K562 (cell line): ENCODE measurements around the gene SLC20A1. TPM values are rescaled to one million over a fixed set of nuclear protein-coding genes. Genes with fewer than 3 reads are reported as not detected.

ENCODE experiments used
- ATAC-seq: fragments of 200-7000 bp; cut with Tn5 transposase; 3 replicates; pipeline ENCODE4 v1.9.1; 2020; ENCODE audit warnings: moderate library complexity
- BruUV-seq: library from RNA; stranded (reverse); fragments of 400-500 nt; replicated peaks from 2 replicates; lab custom pipeline; 2021; lab: Mats Ljungman, UMichigan
- CTCF ChIA-PET: fragments of 300-600 bp; formaldehyde crosslinking; extraction: SDS; loops from one replicate; lab custom pipeline; 2021; ENCODE audit warnings: low intra/inter-chr PET ratio; lab: Yijun Ruan, JAX
- POLR2A ChIA-PET: fragments of 300-600, 350-650 bp; sonication (Branson Sonifier 250); formaldehyde crosslinking; extraction: SDS; loops from one replicate; lab custom pipeline; 2021; ENCODE audit warnings: antibody characterized with exemption, inconsistent platforms; lab: Yijun Ruan, JAX
- DNase-seq, 4 experiments: peaks; one replicate each; pipeline versions ENCODE4 v3.0.0 to v3.0.0-alpha.2; 2011 to 2018; ENCODE audit warnings: low spot score in 3 of 4, mixed read lengths in 3 of 4; ENCODE audit errors: extremely low read depth in 1 of 4
- FAIRE-seq: peaks from 2 replicates; lab custom pipeline; 2011; peaks lifted over from hg19 to GRCh38; lab: Jason Lieb, UNC
- H2AFZ ChIP-seq: 2 replicates; pipeline ENCODE4 v1.6.0; 2011; ENCODE audit warnings: low read depth, low read length, control low read depth, inconsistent platforms
- H3K27ac ChIP-seq: fragments of 200-600 bp; 3 replicates; pipeline ENCODE4 v1.8.0; 2011; ENCODE audit warnings: low read depth, mild to moderate bottlenecking, control low read depth, inconsistent platforms, low read length, moderate library complexity, mixed read lengths; ENCODE audit errors: extremely low read depth
- H3K27me3 ChIP-seq, 2 experiments: fragments of 300-600 bp in 1 of 2; 2 replicates in 1 of 2; 3 replicates in 1 of 2; pipeline versions ENCODE4 v1.6.0 to v1.8.0; 2011; ENCODE audit warnings: inconsistent platforms in 2 of 2, low read length in 2 of 2, mild to moderate bottlenecking in 1 of 2, mixed read lengths in 1 of 2, moderate library complexity in 1 of 2; ENCODE audit not compliant: control insufficient read depth in 2 of 2, insufficient read depth in 2 of 2
- H3K36me3 ChIP-seq: fragments of 300-600 bp; 3 replicates; pipeline ENCODE4 v1.8.0; 2011; ENCODE audit warnings: mild to moderate bottlenecking, low read length, inconsistent platforms; ENCODE audit not compliant: control insufficient read depth, insufficient read depth
- H3K4me1 ChIP-seq, 2 experiments: fragments of 200-600 bp in 1 of 2; replicated peaks in 1 of 2; 2 replicates in 1 of 2; 3 replicates in 1 of 2; pipeline versions ENCODE4 v1.5.1 to v1.8.0; 2011; ENCODE audit warnings: inconsistent platforms in 2 of 2, low read length in 2 of 2, mild to moderate bottlenecking in 1 of 2, mixed read lengths in 1 of 2, moderate library complexity in 1 of 2; ENCODE audit not compliant: control insufficient read depth in 2 of 2, insufficient read depth in 2 of 2
- H3K4me2 ChIP-seq: 2 replicates; pipeline ENCODE4 v1.6.1; 2011; ENCODE audit warnings: low read length, control low read depth, inconsistent platforms, mixed read lengths; ENCODE audit not compliant: insufficient read depth
- H3K4me3 ChIP-seq: fragments of 200-600 bp; sonication (generic), shearing (Covaris generic); 2 replicates; pipeline ENCODE4 v1.5.1; 2016; ENCODE audit warnings: control low read depth, inconsistent platforms
- H3K79me2 ChIP-seq: fragments of 200-600 bp; 3 replicates; pipeline ENCODE4 v1.8.0; 2011; ENCODE audit warnings: low read length, inconsistent platforms; ENCODE audit not compliant: control insufficient read depth, insufficient read depth
- H3K9ac ChIP-seq, 2 experiments: 2 replicates each; pipeline versions ENCODE4 v1.6.0 to v1.6.1; 2011; ENCODE audit warnings: low read depth in 2 of 2, low read length in 2 of 2, control low read depth in 1 of 2, inconsistent platforms in 1 of 2, mild to moderate bottlenecking in 1 of 2, mixed read lengths in 1 of 2; ENCODE audit not compliant: insufficient read depth in 1 of 2
- H3K9me1 ChIP-seq: one replicate; pipeline ENCODE4 v1.6.0; 2011; ENCODE audit warnings: inconsistent platforms, mild to moderate bottlenecking, low read length, moderate library complexity; ENCODE audit not compliant: control insufficient read depth, insufficient read depth
- H3K9me3 ChIP-seq: replicated peaks from 2 replicates; pipeline ENCODE4 v1.5.1; 2011; ENCODE audit warnings: low read depth, low read length, inconsistent platforms; ENCODE audit not compliant: control insufficient read depth, insufficient read depth
- H4K20me1 ChIP-seq: replicated peaks from 2 replicates; pipeline ENCODE4 v1.6.1; 2011; ENCODE audit warnings: low read length, inconsistent platforms, mixed read lengths; ENCODE audit not compliant: control insufficient read depth, insufficient read depth
- BRCA1 ChIP-seq, 2 experiments: fragments of 450-650 bp in 1 of 2; sonication (generic) in 1 of 2; formaldehyde crosslinking in 1 of 2; IDR thresholded peaks; 2 replicates each; pipeline versions ENCODE4 v1.5.0 to v1.6.1; 2017 to 2020; ENCODE audit warnings: mild to moderate bottlenecking in 1 of 2, missing genetic modification reagents in 1 of 2
- BRD4 ChIP-seq: fragments of 200-600 bp; sonication (generic); IDR thresholded peaks from 2 replicates; pipeline ENCODE4 v1.6.1; 2017; ENCODE audit warnings: inconsistent platforms
- CBFA2T3 ChIP-seq: fragments of 450-650 bp; IDR thresholded peaks from 2 replicates; pipeline ENCODE4 v1.6.1; 2017
- FOXP1 ChIP-seq: sonication (generic); formaldehyde crosslinking; IDR thresholded peaks from 2 replicates; pipeline ENCODE4 v1.8.0; 2022; ENCODE audit warnings: mild to moderate bottlenecking, missing genetic modification reagents
- MEF2D ChIP-seq: conservative IDR thresholded peaks from 2 replicates; pipeline ENCODE4 v1.6.1; 2016; ENCODE audit warnings: low read depth, missing genetic modification characterization, missing compliant biosample characterization
- RAD21 ChIP-seq, 2 experiments: fragments of 250-450 bp in 1 of 2; fragments of 450-650 bp in 1 of 2; sonication (Bioruptor Pico) in 1 of 2; formaldehyde crosslinking in 1 of 2; IDR thresholded peaks in 1 of 2; conservative IDR thresholded peaks in 1 of 2; 2 replicates each; pipeline versions ENCODE4 v1.4.0 to v1.8.0; 2020 to 2022; ENCODE audit warnings: mild to moderate bottlenecking in 2 of 2, moderate library complexity in 1 of 2
- SPI1 ChIP-seq: IDR thresholded peaks from 2 replicates; pipeline ENCODE4 v1.6.1; 2011; ENCODE audit warnings: low read depth, low read length, control low read depth, borderline replicate concordance
- STAT5B ChIP-seq: fragments of 250-450 bp; sonication (Bioruptor Pico); IDR thresholded peaks from 2 replicates; pipeline ENCODE4 v1.8.0; 2021; ENCODE audit warnings: mild to moderate bottlenecking, inconsistent platforms
- ZNF354B ChIP-seq: fragments of 250-450 bp; sonication (Bioruptor Pico); IDR thresholded peaks from 2 replicates; pipeline ENCODE4 v1.4.0; 2020
- ZNF384 ChIP-seq: IDR thresholded peaks from 2 replicates; pipeline ENCODE4 v1.6.1; 2012; ENCODE audit warnings: low read depth, low read length, improper control_type of control experiment
- ZNF561 ChIP-seq: fragments of 450-650 bp; formaldehyde crosslinking; conservative IDR thresholded peaks from 2 replicates; pipeline ENCODE4 v1.4.0; 2020; ENCODE audit warnings: mild to moderate bottlenecking, moderate library complexity
- WGBS: fragments of 100-300 bp; shearing (Covaris generic); methylation state at CpG from one replicate; pipeline ENCODE4 v1.1.6; 2016; ENCODE audit warnings: low coverage, mixed read lengths; ENCODE audit not compliant: insufficient coverage; ENCODE audit errors: missing lambda C conversion rate; 5-methylcytosine and 5-hydroxymethylcytosine counted together
- in situ Hi-C: fragments of 300-500 bp; cut with MboI; formaldehyde crosslinking; loops from 4 replicates; pipeline ENCODE4 v1.15.0; 2018; ENCODE audit warnings: inconsistent platforms, mixed read lengths
- intact Hi-C: fragments of 100-400 bp; cut with micrococcal nuclease; formaldehyde crosslinking; loops from 2 replicates; pipeline ENCODE4 v1.14.2; 2022
- polyA plus RNA-seq, 8 experiments: library from polyadenylated mRNA; depleted of rRNA in 4 of 8; stranded (reverse) in 5 of 8; unstranded in 3 of 8; fragments of >200 nt; fragmentation: Nextera tagmentation in 2 of 8; fragmentation: Illumina TruSeq in 1 of 8; extraction: Ambion mirVana in 2 of 8; extraction: Trizol in 1 of 8; gene quantifications; 2 replicates each; pipeline versions ENCODE4 v1.2.1 to v1.2.3, GENCODE V29; 2011 to 2014; ENCODE audit warnings: inconsistent platforms in 1 of 8, missing spikeins in 1 of 8
- total RNA-seq, 7 experiments: library from RNA; depleted of rRNA in 6 of 7; stranded (reverse); fragments of >200 nt in 6 of 7; fragmentation: Illumina TruSeq in 2 of 7; extraction: Trizol in 2 of 7; gene quantifications; 2 replicates each; pipeline versions ENCODE4 v1.2.1 to v1.2.3, GENCODE V29; 2011 to 2021; ENCODE audit warnings: low replicate concordance in 1 of 7
- TF ChIP-seq, protein P1 (sequence below), 3 experiments: fragments of 200-800 bp in 1 of 3; fragments of 250-450 bp in 1 of 3; fragments of 450-650 bp in 1 of 3; sonication (Bioruptor Pico) in 1 of 3; sonication (Bioruptor generic) in 1 of 3; formaldehyde crosslinking in 1 of 3; IDR thresholded peaks; 2 replicates each; pipeline versions ENCODE4 v1.6.1 to v1.8.0; 2016 to 2022; ENCODE audit warnings: mild to moderate bottlenecking in 2 of 3, missing genetic modification characterization in 2 of 3, missing compliant biosample characterization in 1 of 3, moderate library complexity in 1 of 3
- TF ChIP-seq, protein P2 (sequence below): fragments of 450-650 bp; IDR thresholded peaks from 2 replicates; pipeline ENCODE4 v1.6.1; 2016; ENCODE audit warnings: low read depth, mild to moderate bottlenecking, moderate library complexity
- TF ChIP-seq, protein P3 (sequence below): sonication (generic); formaldehyde crosslinking; IDR thresholded peaks from 2 replicates; pipeline ENCODE4 v1.8.0; 2022; ENCODE audit warnings: mild to moderate bottlenecking, low read depth, missing genetic modification reagents
- TF ChIP-seq, protein P4 (sequence below): fragments of 250-450 bp; sonication (Bioruptor Pico); IDR thresholded peaks from 2 replicates; pipeline ENCODE4 v1.8.0; 2021; ENCODE audit warnings: moderate library complexity, mild to moderate bottlenecking, inconsistent platforms

SLC20A1 gene
- total and polyA plus RNA-seq, 9 of the 15 experiments (the other 6 are each of a cell fraction or from before 2014, with no cell fraction given): 53.8 to 150 (median 74.7) TPM

DNA sequence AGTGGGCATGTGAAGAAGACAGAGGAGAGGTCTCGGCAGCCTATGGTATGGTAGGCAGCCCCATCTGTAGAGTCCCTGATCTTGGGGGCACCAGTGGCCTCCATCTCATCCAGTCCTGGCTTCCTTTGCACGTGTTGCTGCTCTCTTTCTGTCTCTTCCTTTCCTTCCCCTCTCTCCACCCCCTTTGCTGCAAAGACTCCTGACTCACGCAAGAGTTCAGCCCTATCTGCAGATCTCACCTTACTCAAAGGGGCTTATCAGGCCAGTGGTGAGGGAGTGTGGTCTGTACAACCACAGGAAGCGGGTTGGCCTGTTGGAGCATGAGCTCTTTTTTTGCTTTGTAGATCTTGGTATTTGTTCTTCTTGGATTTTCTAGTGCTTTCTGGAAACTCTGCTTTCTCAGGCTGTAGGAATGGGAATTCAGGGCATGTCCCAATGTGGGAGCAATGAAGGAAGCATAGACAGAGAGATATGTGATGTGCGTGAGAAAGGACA, 60.5 kb downstream of the SLC20A1 start:
- peak; percentile 100 for FAIRE-seq
- TF ChIP-seq CBFA2T3: peak; percentile 97
- peak; percentile 65; the same call in 1 of the 2 replicates for TF ChIP-seq SPI1
- TF ChIP-seq, protein P1, sequence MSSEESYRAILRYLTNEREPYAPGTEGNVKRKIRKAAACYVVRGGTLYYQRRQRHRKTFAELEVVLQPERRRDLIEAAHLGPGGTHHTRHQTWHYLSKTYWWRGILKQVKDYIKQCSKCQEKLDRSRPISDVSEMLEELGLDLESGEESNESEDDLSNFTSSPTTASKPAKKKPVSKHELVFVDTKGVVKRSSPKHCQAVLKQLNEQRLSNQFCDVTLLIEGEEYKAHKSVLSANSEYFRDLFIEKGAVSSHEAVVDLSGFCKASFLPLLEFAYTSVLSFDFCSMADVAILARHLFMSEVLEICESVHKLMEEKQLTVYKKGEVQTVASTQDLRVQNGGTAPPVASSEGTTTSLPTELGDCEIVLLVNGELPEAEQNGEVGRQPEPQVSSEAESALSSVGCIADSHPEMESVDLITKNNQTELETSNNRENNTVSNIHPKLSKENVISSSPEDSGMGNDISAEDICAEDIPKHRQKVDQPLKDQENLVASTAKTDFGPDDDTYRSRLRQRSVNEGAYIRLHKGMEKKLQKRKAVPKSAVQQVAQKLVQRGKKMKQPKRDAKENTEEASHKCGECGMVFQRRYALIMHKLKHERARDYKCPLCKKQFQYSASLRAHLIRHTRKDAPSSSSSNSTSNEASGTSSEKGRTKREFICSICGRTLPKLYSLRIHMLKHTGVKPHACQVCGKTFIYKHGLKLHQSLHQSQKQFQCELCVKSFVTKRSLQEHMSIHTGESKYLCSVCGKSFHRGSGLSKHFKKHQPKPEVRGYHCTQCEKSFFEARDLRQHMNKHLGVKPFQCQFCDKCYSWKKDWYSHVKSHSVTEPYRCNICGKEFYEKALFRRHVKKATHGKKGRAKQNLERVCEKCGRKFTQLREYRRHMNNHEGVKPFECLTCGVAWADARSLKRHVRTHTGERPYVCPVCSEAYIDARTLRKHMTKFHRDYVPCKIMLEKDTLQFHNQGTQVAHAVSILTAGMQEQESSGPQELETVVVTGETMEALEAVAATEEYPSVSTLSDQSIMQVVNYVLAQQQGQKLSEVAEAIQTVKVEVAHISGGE (CRISPR knock-in tag; IDR thresholded peaks at IDR 0.05): peak in 1 of 3 experiments; percentile 77; a peak in 2 of 6 replicates
- TF ChIP-seq RAD21 (CRISPR knock-in tag; conservative IDR thresholded peaks at IDR 0.05 in 1 of 2, IDR thresholded peaks at IDR 0.05 in 1 of 2): peak; percentile 34
- TF ChIP-seq MEF2D: peak; percentile 83
- TF ChIP-seq ZNF561 (CRISPR knock-in tag): no peak
- peak; percentile 74 for TF ChIP-seq ZNF384
- no peak for TF ChIP-seq STAT5B
- TF ChIP-seq FOXP1 (CRISPR knock-in tag): no peak
- no peak for TF ChIP-seq BRD4
- TF ChIP-seq BRCA1 (IDR thresholded peaks at IDR 0.05): no peak
- no peak for TF ChIP-seq BRCA1 (CRISPR knock-in tag; IDR thresholded peaks at IDR 0.05)
- TF ChIP-seq, protein P2, sequence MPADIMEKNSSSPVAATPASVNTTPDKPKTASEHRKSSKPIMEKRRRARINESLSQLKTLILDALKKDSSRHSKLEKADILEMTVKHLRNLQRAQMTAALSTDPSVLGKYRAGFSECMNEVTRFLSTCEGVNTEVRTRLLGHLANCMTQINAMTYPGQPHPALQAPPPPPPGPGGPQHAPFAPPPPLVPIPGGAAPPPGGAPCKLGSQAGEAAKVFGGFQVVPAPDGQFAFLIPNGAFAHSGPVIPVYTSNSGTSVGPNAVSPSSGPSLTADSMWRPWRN: peak; percentile 99
- TF ChIP-seq, protein P3, sequence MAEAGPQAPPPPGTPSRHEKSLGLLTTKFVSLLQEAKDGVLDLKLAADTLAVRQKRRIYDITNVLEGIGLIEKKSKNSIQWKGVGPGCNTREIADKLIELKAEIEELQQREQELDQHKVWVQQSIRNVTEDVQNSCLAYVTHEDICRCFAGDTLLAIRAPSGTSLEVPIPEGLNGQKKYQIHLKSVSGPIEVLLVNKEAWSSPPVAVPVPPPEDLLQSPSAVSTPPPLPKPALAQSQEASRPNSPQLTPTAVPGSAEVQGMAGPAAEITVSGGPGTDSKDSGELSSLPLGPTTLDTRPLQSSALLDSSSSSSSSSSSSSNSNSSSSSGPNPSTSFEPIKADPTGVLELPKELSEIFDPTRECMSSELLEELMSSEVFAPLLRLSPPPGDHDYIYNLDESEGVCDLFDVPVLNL (CRISPR knock-in tag): no peak
- TF ChIP-seq, protein P4, sequence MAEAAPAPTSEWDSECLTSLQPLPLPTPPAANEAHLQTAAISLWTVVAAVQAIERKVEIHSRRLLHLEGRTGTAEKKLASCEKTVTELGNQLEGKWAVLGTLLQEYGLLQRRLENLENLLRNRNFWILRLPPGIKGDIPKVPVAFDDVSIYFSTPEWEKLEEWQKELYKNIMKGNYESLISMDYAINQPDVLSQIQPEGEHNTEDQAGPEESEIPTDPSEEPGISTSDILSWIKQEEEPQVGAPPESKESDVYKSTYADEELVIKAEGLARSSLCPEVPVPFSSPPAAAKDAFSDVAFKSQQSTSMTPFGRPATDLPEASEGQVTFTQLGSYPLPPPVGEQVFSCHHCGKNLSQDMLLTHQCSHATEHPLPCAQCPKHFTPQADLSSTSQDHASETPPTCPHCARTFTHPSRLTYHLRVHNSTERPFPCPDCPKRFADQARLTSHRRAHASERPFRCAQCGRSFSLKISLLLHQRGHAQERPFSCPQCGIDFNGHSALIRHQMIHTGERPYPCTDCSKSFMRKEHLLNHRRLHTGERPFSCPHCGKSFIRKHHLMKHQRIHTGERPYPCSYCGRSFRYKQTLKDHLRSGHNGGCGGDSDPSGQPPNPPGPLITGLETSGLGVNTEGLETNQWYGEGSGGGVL (CRISPR knock-in tag): no peak
- no peak for TF ChIP-seq ZNF354B (CRISPR knock-in tag)

More for the DNA sequence above, 60.5 kb downstream of the SLC20A1 start:
- Histone ChIP-seq H3K9me1 (no peaks in the 10 kb centered on the region), H3K4me3 (no peak overlapping the region), H4K20me1 (no peaks in the 10 kb centered on the region), H2AFZ (peak overlapping the region; percentile 92), H3K79me2 (no peaks in the 10 kb centered on the region), H3K4me2 (peak overlapping the region; percentile 61), H3K9me3 (no peaks in the 10 kb centered on the region), H3K9ac (peak overlapping the region; percentile 7 to 43; a peak in 2 of 4 replicates), H3K27ac (peak overlapping the region; percentile 73), H3K27me3 (no peaks in the 10 kb centered on the region), H3K36me3 (no peaks in the 10 kb centered on the region), H3K4me1 (peaks cover 32 to 56% of the 10 kb centered on the region in 2 experiments)
- ChIA-PET CTCF (no interaction called here), POLR2A (interaction anchor here (0.7 to 2.9 kb wide), 11 partner anchors 13 to 175 kb away, joined by 3 to 19 read pairs (median 5); no protein-coding TSS in a partner anchor)
- in situ Hi-C loops: no loop called here
- 4% methylated on average over 4 of the region's 5 CpGs for WGBS
- DNase-seq (peak; percentile 92 to 97 (median 94)), ATAC-seq (peak; percentile 96)
- no TSS peak for BruUV-seq
- intact Hi-C loops: loop anchor here (5.0 kb wide), 1 partner anchor 59 kb away; the partner anchor contains the start of gene SLC20A1
